Measurements from ENCODE around the gene KCNMB1. TPM values are rescaled to one million over a fixed set of nuclear protein-coding genes. Genes with fewer than 3 reads are reported as not detected.
"Not testable (repeated sequence)": the region's sequence is repeated elsewhere in the genome, so short reads cannot be mapped to it uniquely, and the experiment has no call there.

The KCNMB1 gene
- total and polyA plus RNA-seq, 10 of the 15 experiments (the other 5 are each of a cell fraction or from before 2014, with no cell fraction given): 1.2 to 3.6 (median 2.6) TPM

- Histone ChIP-seq H2AFZ (ENCODE audit: control insufficient read depth, low read depth, low read length) (no peak overlapping the region), H4K20me1 (ENCODE audit: control insufficient read depth, insufficient read depth) (no peaks in the 10 kb centered on the region), H3K4me3 (no peak overlapping the region), H3K27ac (ENCODE audit: control insufficient read depth, insufficient read depth) (no peak overlapping the region), H3K9me3 (replicated peaks; ENCODE audit: control insufficient read depth, insufficient read depth, low read length) (no peaks in the 10 kb centered on the region), H3K9ac (ENCODE audit: control insufficient read depth, insufficient read depth, low read length) (no peak overlapping the region), H3K79me2 (ENCODE audit: control insufficient read depth, insufficient read depth, low read length) (no peaks in the 10 kb centered on the region), H3K36me3 (ENCODE audit: control insufficient read depth in 2 of 2, insufficient read depth in 2 of 2, low read length in 1 of 2) (no peaks in the 10 kb centered on the region), H3K4me1 (ENCODE audit: control insufficient read depth, insufficient read depth, low read length) (no peaks in the 10 kb centered on the region), H3K4me2 (ENCODE audit: control insufficient read depth, insufficient read depth) (no peak overlapping the region), H3K27me3 (replicated peaks in 1 of 2; ENCODE audit: control insufficient read depth in 2 of 2, insufficient read depth in 2 of 2, low read length in 1 of 2) (peaks cover 0 to 2% of the 10 kb centered on the region in 2 experiments; a peak in 1 of 4 replicates)
- TF ChIP-seq POLR2AphosphoS5 (IDR thresholded peaks at IDR 0.05; ENCODE audit: low read length): no peak
- TF ChIP-seq RAD51 (IDR thresholded peaks at IDR 0.05): no peak
- TF ChIP-seq ZNF274 (IDR thresholded peaks at IDR 0.05; ENCODE audit: insufficient read depth, insufficient read length): no peak
- BruUV-seq (replicated peaks): no TSS peak
- RAD21 ChIA-PET (ENCODE audit: unreplicated experiment): no interaction called here
- CTCF ChIA-PET: no interaction called here
- in situ Hi-C loops (cut with MboI) (no loop called here), intact Hi-C loops (cut with micrococcal nuclease; ENCODE audit: unreplicated experiment) (no loop called here)
- POLR2A ChIA-PET: no interaction called here
- no peak for FAIRE-seq
- 63% methylated on average over 11 of the region's 11 CpGs for WGBS (ENCODE audit: insufficient coverage, insufficient replicate concordance, low lambda C conversion rate, missing lambda C conversion rate)
- ATAC-seq: no peak
- no peak for DNase-seq (ENCODE audit: low read depth, low spot score)
- SMC1A ChIA-PET (ENCODE audit: uncharacterized antibody, unreplicated experiment): no interaction called here
Observed at GRCh38 chr5:170377027-170377426, 12.1 kb downstream of the KCNMB1 start.

GRCh38 chr5:170376526-170376925 is 12.6 kb downstream of the KCNMB1 start:
- DNase-seq (ENCODE audit: low read depth, low spot score); H3K27ac ChIP-seq (ENCODE audit: control insufficient read depth, insufficient read depth); H3K27me3 ChIP-seq (replicated peaks in 1 of 2; ENCODE audit: control insufficient read depth in 2 of 2, insufficient read depth in 2 of 2, low read length in 1 of 2); ATAC-seq; H3K4me1 ChIP-seq (ENCODE audit: control insufficient read depth, insufficient read depth, low read length); H3K4me3 ChIP-seq; H3K9ac ChIP-seq (ENCODE audit: control insufficient read depth, insufficient read depth, low read length); H3K9me3 ChIP-seq (replicated peaks; ENCODE audit: control insufficient read depth, insufficient read depth, low read length); H3K79me2 ChIP-seq (ENCODE audit: control insufficient read depth, insufficient read depth, low read length); H2AFZ ChIP-seq (ENCODE audit: control insufficient read depth, low read depth, low read length); BruUV-seq (replicated peaks); H3K36me3 ChIP-seq (ENCODE audit: control insufficient read depth in 2 of 2, insufficient read depth in 2 of 2, low read length in 1 of 2); POLR2A ChIA-PET; H4K20me1 ChIP-seq (ENCODE audit: control insufficient read depth, insufficient read depth); intact Hi-C loops (cut with micrococcal nuclease; ENCODE audit: unreplicated experiment); SMC1A ChIA-PET (ENCODE audit: uncharacterized antibody, unreplicated experiment); H3K4me2 ChIP-seq (ENCODE audit: control insufficient read depth, insufficient read depth); in situ Hi-C loops (cut with MboI); RAD21 ChIA-PET (ENCODE audit: unreplicated experiment); CTCF ChIA-PET; FAIRE-seq: not testable (repeated sequence)
- WGBS (ENCODE audit: insufficient coverage, insufficient replicate concordance, low lambda C conversion rate, missing lambda C conversion rate): 79% methylated on average over 3 of the region's 3 CpGs
